HG03025 (cell line): ENCODE data around the gene CS.

ENCODE experiments used
- ATAC-seq: cut with Tn5 transposase; IDR thresholded peaks from one replicate; pipeline ENCODE4 v1.9.1; 2021; ENCODE audit warnings: mild to moderate bottlenecking, moderate library complexity; ENCODE audit not compliant: unreplicated experiment, low FRiP score

Gene CS

GRCh38 chr12:56255671-56256070 is 44.5 kb downstream of the CS start:
- no peak for ATAC-seq

GRCh38 chr12:56253091-56253490 is 47.0 kb downstream of the CS start:
- ATAC-seq = no peak

GRCh38 chr12:56252649-56253048 is 47.5 kb downstream of the CS start:
- ATAC-seq = no peak

GRCh38 chr12:56248711-56249110 is 51.4 kb downstream of the CS start:
- no peak for ATAC-seq

GRCh38 chr12:56247923-56248322 is 52.2 kb downstream of the CS start:
- ATAC-seq = no peak

GRCh38 chr12:56244494-56244893 is 55.6 kb downstream of the CS start:
- no peak for ATAC-seq

- no peak for ATAC-seq
Measured at GRCh38 chr12:56243731-56244181, 56.4 kb downstream of the CS start.

- ATAC-seq = no peak
Measured at GRCh38 chr12:56242986-56243385, 57.1 kb downstream of the CS start.

- ATAC-seq = no peak
Measured at GRCh38 chr12:56241424-56242303, 58.5 kb downstream of the CS start.

GRCh38 chr12:56237552-56237951 is 62.6 kb downstream of the CS start:
- ATAC-seq = no peak

GRCh38 chr12:56236985-56237384 is 63.1 kb downstream of the CS start:
- no peak for ATAC-seq

- no peak for ATAC-seq
Measured at GRCh38 chr12:56236091-56236490, 64.0 kb downstream of the CS start.

GRCh38 chr12:56234746-56235436 is 65.2 kb downstream of the CS start:
- ATAC-seq = no peak

GRCh38 chr12:56231184-56231582 is 68.9 kb downstream of the CS start:
- no peak for ATAC-seq

GRCh38 chr12:56230432-56231183 is 69.5 kb downstream of the CS start:
- no peak for ATAC-seq

- no peak for ATAC-seq
Measured at GRCh38 chr12:56229916-56230431, 70.2 kb downstream of the CS start, which contains the start of gene SLC39A5. Gene SLC39A5 (plus strand): TSS chr12:56230051. CDS start chr12:56231275, 1,224 bp downstream.

GRCh38 chr12:56229082-56229481 is 71.0 kb downstream of the CS start:
- no peak for ATAC-seq

GRCh38 chr12:56224954-56225353 is 75.2 kb downstream of the CS start:
- no peak for ATAC-seq

- ATAC-seq = peak; percentile 53
Measured at GRCh38 chr12:56224102-56224701, 75.9 kb downstream of the CS start, which contains the start of gene NABP2. Gene NABP2 (plus strand): TSS chr12:56224342. CDS start chr12:56224857, 515 bp downstream.

- ATAC-seq = no peak
Measured at GRCh38 chr12:56223571-56224101, 76.5 kb downstream of the CS start.
